GM12878 (cell line): ENCODE data around the gene INHBE. TPM values are rescaled to one million over a fixed set of nuclear protein-coding genes. Genes with fewer than 3 reads are reported as not detected.

ENCODE experiments used
- ATAC-seq: fragments of 200-7000 bp; cut with Tn5 transposase; 3 replicates; pipeline ENCODE4 v1.9.1; 2020; ENCODE audit warnings: mild to moderate bottlenecking, moderate library complexity
- BruUV-seq: library from RNA; stranded (reverse); fragments of 400-500 nt; replicated peaks from 2 replicates; lab custom pipeline; 2021; lab: Mats Ljungman, UMichigan
- CTCF ChIA-PET: fragments of 300-600 bp; sonication (Branson Sonifier 250); formaldehyde crosslinking; extraction: SDS; loops from one replicate; lab custom pipeline; 2021; ENCODE audit warnings: inconsistent platforms; lab: Yijun Ruan, JAX
- POLR2A ChIA-PET: fragments of 350-600 bp; formaldehyde crosslinking; extraction: SDS; loops from one replicate; lab custom pipeline; 2021; ENCODE audit warnings: inconsistent platforms; lab: Charles Lee
- RAD21 ChIA-PET: fragments of 300-600 bp; sonication (Branson Sonifier 250); formaldehyde crosslinking; loops from one replicate; lab custom pipeline; 2023; ENCODE audit warnings: antibody characterized with exemption; ENCODE audit not compliant: unreplicated experiment; lab: Charles Lee
- SMC1A ChIA-PET: fragments of 300-600 bp; sonication (Branson Sonifier 250); formaldehyde crosslinking; loops from one replicate; lab custom pipeline; 2023; ENCODE audit not compliant: unreplicated experiment, uncharacterized antibody; lab: Charles Lee
- DNase-seq: peaks from one replicate; pipeline ENCODE4 v3.0.0-alpha.2; 2011; ENCODE audit warnings: low read depth, low spot score
- FAIRE-seq: peaks from 3 replicates; lab custom pipeline; 2011; peaks lifted over from hg19 to GRCh38; lab: Jason Lieb, UNC
- H2AFZ ChIP-seq: 2 replicates; pipeline ENCODE4 v1.6.0; 2011; ENCODE audit warnings: low read depth, low read length, control low read depth; ENCODE audit not compliant: control insufficient read depth
- H3K27ac ChIP-seq: 2 replicates; pipeline ENCODE4 v1.5.1; 2011; ENCODE audit warnings: control low read depth; ENCODE audit not compliant: control insufficient read depth, insufficient read depth
- H3K27me3 ChIP-seq, 2 experiments: replicated peaks in 1 of 2; 2 replicates each; pipeline versions ENCODE4 v1.6.0 to v1.6.1; 2011; ENCODE audit warnings: low read length in 1 of 2; ENCODE audit not compliant: control insufficient read depth in 2 of 2, insufficient read depth in 2 of 2
- H3K36me3 ChIP-seq, 2 experiments: 2 replicates each; pipeline ENCODE4 v1.5.1; 2011; ENCODE audit warnings: low read length in 1 of 2; ENCODE audit not compliant: control insufficient read depth in 2 of 2, insufficient read depth in 2 of 2
- H3K4me1 ChIP-seq: 2 replicates; pipeline ENCODE4 v1.6.1; 2011; ENCODE audit warnings: mild to moderate bottlenecking, low read length, moderate library complexity, mixed read lengths; ENCODE audit not compliant: control insufficient read depth, insufficient read depth
- H3K4me2 ChIP-seq: 2 replicates; pipeline ENCODE4 v1.6.0; 2011; ENCODE audit warnings: control low read depth; ENCODE audit not compliant: control insufficient read depth, insufficient read depth
- H3K4me3 ChIP-seq: fragments of 200-600 bp; sonication (generic); 2 replicates; pipeline ENCODE4 v1.5.1; 2016
- H3K79me2 ChIP-seq: 2 replicates; pipeline ENCODE4 v1.6.0; 2011; ENCODE audit warnings: low read length; ENCODE audit not compliant: control insufficient read depth, insufficient read depth
- H3K9ac ChIP-seq: 2 replicates; pipeline ENCODE4 v1.8.0; 2011; ENCODE audit warnings: low read length, control low read depth, mixed read lengths; ENCODE audit not compliant: control insufficient read depth, insufficient read depth
- H3K9me3 ChIP-seq: replicated peaks from 3 replicates; pipeline ENCODE4 v1.5.1; 2011; ENCODE audit warnings: mild to moderate bottlenecking, low read length; ENCODE audit not compliant: control insufficient read depth, insufficient read depth
- H4K20me1 ChIP-seq: 2 replicates; pipeline ENCODE4 v1.6.0; 2011; ENCODE audit not compliant: control insufficient read depth, insufficient read depth
- ATF3 ChIP-seq: IDR thresholded peaks from 2 replicates; pipeline ENCODE4 v1.6.1; 2011; ENCODE audit warnings: low read depth, mild to moderate bottlenecking, low read length, moderate library complexity, borderline replicate concordance; ENCODE audit errors: extremely low read depth
- EGR1 ChIP-seq, 2 experiments: IDR thresholded peaks; 1 replicate in 1 of 2; 2 replicates in 1 of 2; pipeline ENCODE4 v1.6.1; 2011 to 2012; ENCODE audit warnings: low read depth in 2 of 2, low read length in 2 of 2, borderline replicate concordance in 1 of 2, mild to moderate bottlenecking in 1 of 2, moderate library complexity in 1 of 2
- ETV6 ChIP-seq, 2 experiments: fragments of 450-650 bp in 1 of 2; IDR thresholded peaks in 1 of 2; conservative IDR thresholded peaks in 1 of 2; 2 replicates each; pipeline ENCODE4 v1.6.1; 2014; ENCODE audit warnings: antibody characterized with exemption in 1 of 2, borderline replicate concordance in 1 of 2, low read depth in 1 of 2, mild to moderate bottlenecking in 1 of 2, moderate library complexity in 1 of 2
- HDAC6 ChIP-seq: fragments of 200-600 bp; sonication (generic); IDR thresholded peaks from one replicate; pipeline ENCODE4 v1.8.0; 2017; ENCODE audit warnings: antibody characterized with exemption; ENCODE audit not compliant: unreplicated experiment
- HDGF ChIP-seq: fragments of 450-650 bp; IDR thresholded peaks from 2 replicates; pipeline ENCODE4 v1.6.1; 2016; ENCODE audit warnings: antibody characterized with exemption
- JUND ChIP-seq: IDR thresholded peaks from 2 replicates; pipeline ENCODE4 v1.6.1; 2012; ENCODE audit warnings: low read depth, mild to moderate bottlenecking, low read length, improper control_type of control experiment, moderate library complexity
- MEF2A ChIP-seq: IDR thresholded peaks from 2 replicates; pipeline ENCODE4 v1.6.1; 2011; ENCODE audit warnings: low read depth, mild to moderate bottlenecking, low read length, moderate library complexity; ENCODE audit not compliant: insufficient read depth
- ZNF207 ChIP-seq: fragments of 450-650 bp; IDR thresholded peaks from 2 replicates; pipeline ENCODE4 v1.6.1; 2014; ENCODE audit warnings: antibody characterized with exemption, mild to moderate bottlenecking, borderline replicate concordance
- WGBS: methylation state at CpG from one replicate; pipeline ENCODE4 v1.1.6; 2016; ENCODE audit warnings: low lambda C conversion rate; ENCODE audit not compliant: insufficient replicate concordance, insufficient coverage; ENCODE audit errors: missing lambda C conversion rate; 5-methylcytosine and 5-hydroxymethylcytosine counted together
- in situ Hi-C: fragments of 300-500 bp; cut with MboI; formaldehyde crosslinking; loops from 9 replicates; pipeline ENCODE4 v1.14.3; 2018; ENCODE audit warnings: mixed read lengths
- intact Hi-C: fragments of 100-400 bp; cut with micrococcal nuclease; formaldehyde crosslinking; loops from one replicate; pipeline ENCODE4 v1.14.2; 2022; ENCODE audit not compliant: unreplicated experiment
- polyA plus RNA-seq, 11 experiments: library from polyadenylated mRNA; depleted of rRNA in 4 of 11; unstranded in 6 of 11; stranded (reverse) in 5 of 11; fragments of >200 nt; fragmentation: Nextera tagmentation in 4 of 11; fragmentation: Illumina TruSeq in 1 of 11; extraction: Ambion mirVana in 4 of 11; extraction: Trizol in 1 of 11; gene quantifications; 1 replicate in 1 of 11; 2 replicates in 10 of 11; pipeline versions ENCODE4 v1.2.1 to v1.2.3, GENCODE V29; 2011 to 2016; ENCODE audit warnings: inconsistent platforms in 2 of 11, missing spikeins in 2 of 11, low read depth in 1 of 11
- total RNA-seq, 4 experiments: library from RNA; depleted of rRNA in 3 of 4; stranded (reverse); fragments of >200 nt in 3 of 4; fragmentation: Illumina TruSeq in 1 of 4; extraction: Trizol in 1 of 4; gene quantifications; 2 replicates each; pipeline versions ENCODE4 v1.2.1 to v1.2.3, GENCODE V29; 2013 to 2021
- TF ChIP-seq, protein P1 (sequence below): IDR thresholded peaks from 2 replicates; pipeline ENCODE4 v1.6.1; 2012; ENCODE audit warnings: improper control_type of control experiment, low read depth, low read length; ENCODE audit not compliant: insufficient replicate concordance
- TF ChIP-seq, protein P2 (sequence below): fragments of 450-650 bp; IDR thresholded peaks from 2 replicates; pipeline ENCODE4 v1.6.1; 2017; ENCODE audit warnings: mild to moderate bottlenecking, low read depth, inconsistent platforms; ENCODE audit not compliant: poor library complexity, severe bottlenecking
- TF ChIP-seq, protein P3 (sequence below): fragments of 450-650 bp; IDR thresholded peaks from 2 replicates; pipeline ENCODE4 v1.6.1; 2017; ENCODE audit warnings: mild to moderate bottlenecking

The INHBE gene
- total and polyA plus RNA-seq, 10 of the 15 experiments (the other 5 are each of a cell fraction or from before 2014, with no cell fraction given): 0.09 to 2.5 (median 0.37) TPM

DNA sequence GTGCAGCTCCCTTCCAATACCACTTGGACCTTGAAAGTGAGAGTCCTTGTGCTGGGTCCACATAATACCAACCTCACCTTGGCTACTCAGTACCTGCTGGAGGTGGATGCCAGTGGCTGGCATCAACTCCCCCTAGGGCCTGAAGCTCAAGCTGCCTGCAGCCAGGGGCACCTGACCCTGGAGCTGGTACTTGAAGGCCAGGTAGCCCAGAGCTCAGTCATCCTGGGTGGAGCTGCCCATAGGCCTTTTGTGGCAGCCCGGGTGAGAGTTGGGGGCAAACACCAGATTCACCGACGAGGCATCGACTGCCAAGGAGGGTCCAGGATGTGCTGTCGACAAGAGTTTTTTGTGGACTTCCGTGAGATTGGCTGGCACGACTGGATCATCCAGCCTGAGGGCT, 5.7 kb upstream of the INHBE start:
- POLR2A ChIA-PET: interaction anchor here (1.3 kb wide), 1 partner anchor 142 kb away, joined by 3 read pairs; no protein-coding TSS in a partner anchor
- in situ Hi-C loops: no loop called here

More for the DNA sequence above, 5.7 kb upstream of the INHBE start:
- Histone ChIP-seq H2AFZ (no peak overlapping the region), H3K9ac (no peak overlapping the region), H3K4me2 (no peak overlapping the region), H3K27ac (no peak overlapping the region), H4K20me1 (no peaks in the 10 kb centered on the region), H3K4me1 (no peaks in the 10 kb centered on the region), H3K79me2 (no peaks in the 10 kb centered on the region), H3K27me3 (no peaks in the 10 kb centered on the region), H3K36me3 (no peaks in the 10 kb centered on the region), H3K4me3 (no peak overlapping the region), H3K9me3 (no peaks in the 10 kb centered on the region)
- DNase-seq: no peak
- ATAC-seq: no peak
- ChIA-PET SMC1A (interaction anchor here (0.6 to 7.6 kb wide), 4 partner anchors 9 to 189 kb away, joined by 3 to 226 read pairs (median 6); partner anchors contain the start of gene GLI1), CTCF (interaction anchor here (1.3 to 1.4 kb wide), 2 partner anchors 10 to 189 kb away, joined by 4 to 5 read pairs; partner anchors contain the start of gene GLI1), RAD21 (interaction anchor here (1.0 kb wide), 1 partner anchor 19 kb away, joined by 3 read pairs; no protein-coding TSS in a partner anchor)
- no peak for FAIRE-seq
- no TSS peak for BruUV-seq
- TF ChIP-seq HDGF: no peak
- TF ChIP-seq HDAC6: no peak
- TF ChIP-seq, protein P1, sequence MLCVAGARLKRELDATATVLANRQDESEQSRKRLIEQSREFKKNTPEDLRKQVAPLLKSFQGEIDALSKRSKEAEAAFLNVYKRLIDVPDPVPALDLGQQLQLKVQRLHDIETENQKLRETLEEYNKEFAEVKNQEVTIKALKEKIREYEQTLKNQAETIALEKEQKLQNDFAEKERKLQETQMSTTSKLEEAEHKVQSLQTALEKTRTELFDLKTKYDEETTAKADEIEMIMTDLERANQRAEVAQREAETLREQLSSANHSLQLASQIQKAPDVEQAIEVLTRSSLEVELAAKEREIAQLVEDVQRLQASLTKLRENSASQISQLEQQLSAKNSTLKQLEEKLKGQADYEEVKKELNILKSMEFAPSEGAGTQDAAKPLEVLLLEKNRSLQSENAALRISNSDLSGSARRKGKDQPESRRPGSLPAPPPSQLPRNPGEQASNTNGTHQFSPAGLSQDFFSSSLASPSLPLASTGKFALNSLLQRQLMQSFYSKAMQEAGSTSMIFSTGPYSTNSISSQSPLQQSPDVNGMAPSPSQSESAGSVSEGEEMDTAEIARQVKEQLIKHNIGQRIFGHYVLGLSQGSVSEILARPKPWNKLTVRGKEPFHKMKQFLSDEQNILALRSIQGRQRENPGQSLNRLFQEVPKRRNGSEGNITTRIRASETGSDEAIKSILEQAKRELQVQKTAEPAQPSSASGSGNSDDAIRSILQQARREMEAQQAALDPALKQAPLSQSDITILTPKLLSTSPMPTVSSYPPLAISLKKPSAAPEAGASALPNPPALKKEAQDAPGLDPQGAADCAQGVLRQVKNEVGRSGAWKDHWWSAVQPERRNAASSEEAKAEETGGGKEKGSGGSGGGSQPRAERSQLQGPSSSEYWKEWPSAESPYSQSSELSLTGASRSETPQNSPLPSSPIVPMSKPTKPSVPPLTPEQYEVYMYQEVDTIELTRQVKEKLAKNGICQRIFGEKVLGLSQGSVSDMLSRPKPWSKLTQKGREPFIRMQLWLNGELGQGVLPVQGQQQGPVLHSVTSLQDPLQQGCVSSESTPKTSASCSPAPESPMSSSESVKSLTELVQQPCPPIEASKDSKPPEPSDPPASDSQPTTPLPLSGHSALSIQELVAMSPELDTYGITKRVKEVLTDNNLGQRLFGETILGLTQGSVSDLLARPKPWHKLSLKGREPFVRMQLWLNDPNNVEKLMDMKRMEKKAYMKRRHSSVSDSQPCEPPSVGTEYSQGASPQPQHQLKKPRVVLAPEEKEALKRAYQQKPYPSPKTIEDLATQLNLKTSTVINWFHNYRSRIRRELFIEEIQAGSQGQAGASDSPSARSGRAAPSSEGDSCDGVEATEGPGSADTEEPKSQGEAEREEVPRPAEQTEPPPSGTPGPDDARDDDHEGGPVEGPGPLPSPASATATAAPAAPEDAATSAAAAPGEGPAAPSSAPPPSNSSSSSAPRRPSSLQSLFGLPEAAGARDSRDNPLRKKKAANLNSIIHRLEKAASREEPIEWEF: no peak
- TF ChIP-seq, protein P2, sequence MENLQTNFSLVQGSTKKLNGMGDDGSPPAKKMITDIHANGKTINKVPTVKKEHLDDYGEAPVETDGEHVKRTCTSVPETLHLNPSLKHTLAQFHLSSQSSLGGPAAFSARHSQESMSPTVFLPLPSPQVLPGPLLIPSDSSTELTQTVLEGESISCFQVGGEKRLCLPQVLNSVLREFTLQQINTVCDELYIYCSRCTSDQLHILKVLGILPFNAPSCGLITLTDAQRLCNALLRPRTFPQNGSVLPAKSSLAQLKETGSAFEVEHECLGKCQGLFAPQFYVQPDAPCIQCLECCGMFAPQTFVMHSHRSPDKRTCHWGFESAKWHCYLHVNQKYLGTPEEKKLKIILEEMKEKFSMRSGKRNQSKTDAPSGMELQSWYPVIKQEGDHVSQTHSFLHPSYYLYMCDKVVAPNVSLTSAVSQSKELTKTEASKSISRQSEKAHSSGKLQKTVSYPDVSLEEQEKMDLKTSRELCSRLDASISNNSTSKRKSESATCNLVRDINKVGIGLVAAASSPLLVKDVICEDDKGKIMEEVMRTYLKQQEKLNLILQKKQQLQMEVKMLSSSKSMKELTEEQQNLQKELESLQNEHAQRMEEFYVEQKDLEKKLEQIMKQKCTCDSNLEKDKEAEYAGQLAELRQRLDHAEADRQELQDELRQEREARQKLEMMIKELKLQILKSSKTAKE: no peak
- TF ChIP-seq JUND: no peak
- no peak for TF ChIP-seq ETV6 (conservative IDR thresholded peaks at IDR 0.05 in 1 of 2, IDR thresholded peaks at IDR 0.05 in 1 of 2; ENCODE audit: borderline replicate concordance in 1 of 2, low read depth in 1 of 2)
- TF ChIP-seq ATF3: no peak
- TF ChIP-seq, protein P3, sequence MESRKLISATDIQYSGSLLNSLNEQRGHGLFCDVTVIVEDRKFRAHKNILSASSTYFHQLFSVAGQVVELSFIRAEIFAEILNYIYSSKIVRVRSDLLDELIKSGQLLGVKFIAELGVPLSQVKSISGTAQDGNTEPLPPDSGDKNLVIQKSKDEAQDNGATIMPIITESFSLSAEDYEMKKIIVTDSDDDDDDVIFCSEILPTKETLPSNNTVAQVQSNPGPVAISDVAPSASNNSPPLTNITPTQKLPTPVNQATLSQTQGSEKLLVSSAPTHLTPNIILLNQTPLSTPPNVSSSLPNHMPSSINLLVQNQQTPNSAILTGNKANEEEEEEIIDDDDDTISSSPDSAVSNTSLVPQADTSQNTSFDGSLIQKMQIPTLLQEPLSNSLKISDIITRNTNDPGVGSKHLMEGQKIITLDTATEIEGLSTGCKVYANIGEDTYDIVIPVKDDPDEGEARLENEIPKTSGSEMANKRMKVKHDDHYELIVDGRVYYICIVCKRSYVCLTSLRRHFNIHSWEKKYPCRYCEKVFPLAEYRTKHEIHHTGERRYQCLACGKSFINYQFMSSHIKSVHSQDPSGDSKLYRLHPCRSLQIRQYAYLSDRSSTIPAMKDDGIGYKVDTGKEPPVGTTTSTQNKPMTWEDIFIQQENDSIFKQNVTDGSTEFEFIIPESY: no peak
- TF ChIP-seq ZNF207: no peak
- TF ChIP-seq EGR1 (IDR thresholded peaks at IDR 0.05; ENCODE audit: borderline replicate concordance in 1 of 2, low read depth in 2 of 2, low read length in 2 of 2): no peak
- TF ChIP-seq MEF2A: no peak
- WGBS: 78% methylated on average over 7 of the region's 7 CpGs
- intact Hi-C loops: no loop called here
